ENCODE data around the gene FKBP1A.

The FKBP1A gene

GRCh38 chr20:1383623-1384404 is 9.0 kb downstream of the FKBP1A start:
- DNase-seq = peak; percentile 16 to 56

- no peak for DNase-seq
Observed at GRCh38 chr20:1382670-1383069, 10.2 kb downstream of the FKBP1A start.

- no peak for DNase-seq
Observed at GRCh38 chr20:1381753-1382591, 10.9 kb downstream of the FKBP1A start.

GRCh38 chr20:1378735-1379125 is 14.1 kb downstream of the FKBP1A start:
- DNase-seq = no peak

GRCh38 chr20:1377984-1378734 is 14.7 kb downstream of the FKBP1A start:
- DNase-seq = no peak

- no peak for DNase-seq
Observed at GRCh38 chr20:1377341-1377871, 15.4 kb downstream of the FKBP1A start.

GRCh38 chr20:1376408-1377270 is 16.2 kb downstream of the FKBP1A start:
- no peak for DNase-seq

GRCh38 chr20:1376007-1376406 is 16.8 kb downstream of the FKBP1A start:
- DNase-seq = no peak

GRCh38 chr20:1375515-1375914 is 17.3 kb downstream of the FKBP1A start:
- no peak for DNase-seq

- no peak for DNase-seq
Observed at GRCh38 chr20:1374246-1374645, 18.6 kb downstream of the FKBP1A start.

- DNase-seq = no peak
Observed at GRCh38 chr20:1373614-1374013, 19.2 kb downstream of the FKBP1A start.

GRCh38 chr20:1373036-1373435 is 19.8 kb downstream of the FKBP1A start:
- DNase-seq = no peak

- DNase-seq = no peak
Observed at GRCh38 chr20:1371830-1372539, 20.9 kb downstream of the FKBP1A start.

- no peak for DNase-seq
Observed at GRCh38 chr20:1371202-1371782, 21.6 kb downstream of the FKBP1A start.

- DNase-seq = no peak
Observed at GRCh38 chr20:1370548-1371110, 22.2 kb downstream of the FKBP1A start.

- no peak for DNase-seq
Observed at GRCh38 chr20:1369970-1370369, 22.9 kb downstream of the FKBP1A start.

- no peak for DNase-seq
Observed at GRCh38 chr20:1368448-1369199, 24.2 kb downstream of the FKBP1A start.

GRCh38 chr20:1367479-1367878 is 25.4 kb downstream of the FKBP1A start:
- no peak for DNase-seq

GRCh38 chr20:1364106-1364505 is 28.7 kb downstream of the FKBP1A start:
- DNase-seq = no peak

- no peak for DNase-seq
Observed at GRCh38 chr20:1363522-1363921, 29.3 kb downstream of the FKBP1A start.
